ENCODE results near the gene EMILIN2. TPM values are rescaled to one million over a fixed set of nuclear protein-coding genes. Genes with fewer than 3 reads are reported as not detected.
"Not testable (repeated sequence)": the region's sequence is repeated elsewhere in the genome, so short reads cannot be mapped to it uniquely, and the experiment has no call there.

EMILIN2 gene
- total and polyA plus RNA-seq, 2 donors = 15.7 to 17.0 TPM

DNA sequence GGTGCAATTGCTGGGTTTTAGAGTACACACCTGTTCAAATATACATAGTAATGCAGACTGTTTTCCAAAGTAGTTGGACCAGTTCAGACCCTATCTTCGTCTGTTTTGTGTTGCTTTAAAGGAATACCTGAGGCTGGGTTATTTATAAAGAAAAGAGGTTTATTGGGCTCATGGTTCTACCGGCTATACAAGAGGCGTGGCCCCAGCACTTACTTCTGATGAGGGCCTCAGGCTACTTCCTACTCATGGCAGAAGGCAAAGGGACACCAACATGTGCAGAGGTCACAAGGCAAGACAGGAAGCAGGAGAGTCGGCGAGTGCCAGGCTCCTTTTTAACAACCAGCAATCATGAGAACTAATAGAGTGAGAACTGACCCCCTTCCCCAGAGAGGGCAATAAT is 21.9 kb upstream of the EMILIN2 start:
- no peak for DNase-seq (ENCODE audit: extremely low spot score)
- Histone ChIP-seq H3K36me3 (ENCODE audit: insufficient read depth) (no peaks in the 10 kb centered on the region), H3K4me3 (ENCODE audit: low read depth, low read length) (no peak overlapping the region), H3K4me1 (ENCODE audit: insufficient read depth) (no peaks in the 10 kb centered on the region), H3K27ac (ENCODE audit: low read depth) (no peak overlapping the region)
- WGBS = 82% methylated on average over 5 of the region's 5 CpGs

DNA sequence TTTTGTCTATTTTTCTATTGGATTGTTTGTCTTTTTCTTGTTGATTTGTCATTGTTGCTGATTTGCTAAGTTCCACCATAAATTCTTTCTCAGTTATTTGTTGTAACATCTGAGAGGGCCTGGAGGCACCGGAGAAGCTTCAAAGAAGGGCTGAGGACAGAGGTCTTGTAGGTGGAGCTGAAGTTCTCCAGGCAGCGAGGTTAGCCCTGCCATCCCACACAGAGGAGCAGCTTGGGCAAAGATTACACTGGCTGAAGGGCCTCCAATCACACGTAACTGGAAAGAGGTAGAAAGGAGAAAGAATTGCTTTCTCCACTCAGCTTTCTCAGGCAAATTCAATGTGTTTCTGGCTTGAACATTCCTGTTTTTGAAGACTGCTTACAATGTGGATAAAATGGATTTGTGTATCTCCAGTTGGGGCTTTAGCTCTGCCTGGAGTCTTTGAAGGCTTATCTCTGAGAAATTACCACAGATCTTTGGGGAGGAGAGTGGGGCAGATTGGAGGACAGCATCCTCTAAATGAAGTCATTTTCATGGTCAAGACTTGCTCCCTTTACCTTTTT is 21.1 kb upstream of the EMILIN2 start:
- H3K27ac ChIP-seq (ENCODE audit: low read depth) = no peak overlapping the region
- 54% methylated on average over 3 of the region's 3 CpGs for WGBS
- H3K4me3 ChIP-seq (ENCODE audit: low read depth, low read length) = no peak overlapping the region
- DNase-seq (ENCODE audit: extremely low spot score) = no peak
- no peaks in the 10 kb centered on the region for H3K36me3 ChIP-seq (ENCODE audit: insufficient read depth)
- H3K4me1 ChIP-seq (ENCODE audit: insufficient read depth) = no peaks in the 10 kb centered on the region

DNA sequence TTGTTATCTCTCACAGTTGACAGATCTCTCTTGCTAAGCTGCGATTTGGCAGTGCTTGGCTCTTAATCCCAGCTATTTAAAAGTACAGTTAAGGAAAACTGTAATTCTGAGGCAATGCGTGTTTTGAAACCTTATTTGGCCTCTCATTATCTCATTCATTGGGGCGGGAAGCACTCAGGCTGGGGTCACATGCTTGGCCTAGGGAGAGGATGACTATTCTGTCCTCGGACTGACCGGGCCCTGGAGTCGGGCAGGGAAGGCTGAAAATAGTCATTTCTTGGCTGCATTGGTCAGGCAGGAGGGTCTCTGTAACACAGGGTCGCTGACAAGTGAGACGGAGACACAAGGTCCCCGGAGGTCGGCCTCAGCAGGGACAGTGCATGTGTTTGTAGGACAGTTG is 20.2 kb upstream of the EMILIN2 start:
- Histone ChIP-seq H3K36me3 (ENCODE audit: insufficient read depth) (no peaks in the 10 kb centered on the region), H3K4me3 (ENCODE audit: low read depth, low read length) (no peak overlapping the region), H3K4me1 (ENCODE audit: insufficient read depth) (no peaks in the 10 kb centered on the region), H3K27ac (ENCODE audit: low read depth) (no peak overlapping the region)
- no peak for DNase-seq (ENCODE audit: extremely low spot score)
- 19% methylated on average over 10 of the region's 10 CpGs for WGBS

DNA sequence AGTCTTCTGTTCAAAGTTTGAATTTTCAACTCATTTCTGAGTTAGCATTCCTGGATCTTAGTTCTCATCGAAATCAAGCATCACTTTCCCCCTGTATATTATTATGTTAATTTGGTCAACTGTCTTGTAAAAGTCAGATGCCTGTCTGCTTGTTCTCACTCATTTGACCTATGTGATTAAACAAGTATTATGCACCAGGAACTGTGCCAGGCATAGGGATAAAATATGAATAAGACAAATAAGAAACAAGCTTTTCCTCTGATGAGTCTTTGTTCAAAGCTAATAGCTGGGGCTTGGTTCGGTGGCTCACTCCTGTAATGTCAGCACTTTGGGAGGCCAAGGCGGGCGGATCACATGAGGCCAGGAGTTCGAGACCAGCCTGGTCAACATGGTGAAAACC is 19.7 kb upstream of the EMILIN2 start:
- 31% methylated on average over 5 of the region's 5 CpGs for WGBS

DNA sequence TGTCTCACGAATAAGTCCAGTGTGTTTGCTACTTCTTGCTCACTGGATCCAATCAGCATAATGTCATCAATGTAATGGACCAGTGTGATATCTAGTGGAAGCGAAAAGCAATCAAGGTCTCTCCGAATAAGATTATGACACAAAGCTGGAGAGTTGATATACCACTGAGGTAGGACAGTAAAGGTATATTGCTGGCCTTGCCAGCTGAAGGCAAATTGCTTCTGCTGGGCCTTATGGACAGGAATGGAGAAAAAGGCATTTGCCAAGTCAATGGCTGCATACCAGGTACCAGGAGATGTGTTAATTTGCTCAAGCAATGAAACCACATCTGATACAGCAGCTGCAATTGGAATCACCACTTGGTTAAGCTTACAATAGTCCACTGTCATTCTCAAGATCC is 10.7 kb upstream of the EMILIN2 start:
- not testable (repeated sequence) for H3K4me1 ChIP-seq (ENCODE audit: insufficient read depth); H3K36me3 ChIP-seq (ENCODE audit: insufficient read depth); H3K27ac ChIP-seq (ENCODE audit: low read depth); DNase-seq (ENCODE audit: extremely low spot score); H3K4me3 ChIP-seq (ENCODE audit: low read depth, low read length)
- WGBS = 96% methylated on average over 3 of the region's 3 CpGs

More for the DNA sequence above, 19.7 kb upstream of the EMILIN2 start:
- no peak for DNase-seq (ENCODE audit: extremely low spot score)
- Histone ChIP-seq H3K36me3 (ENCODE audit: insufficient read depth) (no peaks in the 10 kb centered on the region), H3K4me3 (ENCODE audit: low read depth, low read length) (no peak overlapping the region), H3K27ac (ENCODE audit: low read depth) (no peak overlapping the region), H3K4me1 (ENCODE audit: insufficient read depth) (no peaks in the 10 kb centered on the region)

DNA sequence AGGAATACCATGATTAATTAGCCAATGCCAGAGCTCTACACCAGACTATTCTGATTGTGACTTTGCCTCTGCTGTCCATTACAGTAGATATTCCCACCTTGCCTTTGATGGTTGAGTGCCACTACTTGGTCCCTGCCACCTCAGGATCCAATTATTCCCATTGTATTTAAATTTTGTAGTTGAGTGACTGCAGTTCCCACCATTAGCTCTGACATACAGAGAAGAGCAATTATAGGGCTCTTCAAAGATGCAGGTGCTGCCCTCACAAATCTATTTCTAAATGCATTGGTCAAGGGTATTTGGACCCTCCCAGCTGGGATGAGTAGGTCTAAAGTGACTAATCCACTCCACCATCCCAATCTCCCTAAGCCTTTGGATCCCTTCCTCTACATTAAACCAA is 9.5 kb upstream of the EMILIN2 start:
- not testable (repeated sequence) for H3K4me1 ChIP-seq (ENCODE audit: insufficient read depth); H3K36me3 ChIP-seq (ENCODE audit: insufficient read depth); DNase-seq (ENCODE audit: extremely low spot score); H3K4me3 ChIP-seq (ENCODE audit: low read depth, low read length); H3K27ac ChIP-seq (ENCODE audit: low read depth)

DNA sequence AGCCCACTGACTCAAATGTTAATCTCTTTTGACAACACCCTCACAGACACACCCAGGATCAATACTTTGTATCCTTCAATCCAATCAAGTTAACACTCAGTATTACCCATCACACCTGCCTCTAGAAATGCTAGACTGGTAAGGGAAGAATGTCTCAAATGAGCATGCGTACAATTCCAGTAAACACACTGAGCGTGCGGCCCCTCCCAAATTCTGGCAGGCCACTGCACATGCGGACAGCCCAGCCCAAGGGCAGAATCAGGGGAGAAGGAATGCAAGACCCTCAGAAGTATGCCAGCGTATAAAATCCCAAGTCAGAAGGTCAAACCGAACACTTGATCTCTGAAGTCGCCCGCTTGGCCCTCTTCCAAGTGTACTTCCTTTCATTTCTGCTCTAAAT is 7.6 kb upstream of the EMILIN2 start:
- DNase-seq (ENCODE audit: extremely low spot score) = no peak
- H3K36me3 ChIP-seq (ENCODE audit: insufficient read depth) = no peaks in the 10 kb centered on the region
- H3K4me1 ChIP-seq (ENCODE audit: insufficient read depth) = no peaks in the 10 kb centered on the region
- 75% methylated on average over 8 of the region's 8 CpGs for WGBS
- no peak overlapping the region for H3K4me3 ChIP-seq (ENCODE audit: low read depth, low read length)
- H3K27ac ChIP-seq (ENCODE audit: low read depth) = no peak overlapping the region

DNA sequence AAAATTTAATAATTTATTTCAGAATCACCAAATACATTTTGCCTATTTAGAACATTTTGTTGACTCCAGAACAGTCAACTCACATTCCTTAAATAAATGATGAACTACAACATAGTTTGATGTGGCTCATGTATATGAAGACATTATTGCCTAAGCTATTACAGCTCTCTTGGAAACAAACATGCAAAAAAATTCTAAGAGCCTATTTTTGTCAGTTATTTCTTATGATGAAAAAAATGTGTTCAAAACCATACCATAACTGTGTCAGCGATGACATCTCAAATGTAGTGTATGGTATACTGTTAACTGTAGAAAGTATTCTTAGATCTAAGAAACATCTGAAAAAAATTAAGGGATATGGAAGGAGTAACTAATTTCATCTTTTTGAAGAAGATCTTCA is 6.3 kb upstream of the EMILIN2 start:
- WGBS = 89% methylated on average over 1 of the region's 1 CpG
- no peak for DNase-seq (ENCODE audit: extremely low spot score)

DNA sequence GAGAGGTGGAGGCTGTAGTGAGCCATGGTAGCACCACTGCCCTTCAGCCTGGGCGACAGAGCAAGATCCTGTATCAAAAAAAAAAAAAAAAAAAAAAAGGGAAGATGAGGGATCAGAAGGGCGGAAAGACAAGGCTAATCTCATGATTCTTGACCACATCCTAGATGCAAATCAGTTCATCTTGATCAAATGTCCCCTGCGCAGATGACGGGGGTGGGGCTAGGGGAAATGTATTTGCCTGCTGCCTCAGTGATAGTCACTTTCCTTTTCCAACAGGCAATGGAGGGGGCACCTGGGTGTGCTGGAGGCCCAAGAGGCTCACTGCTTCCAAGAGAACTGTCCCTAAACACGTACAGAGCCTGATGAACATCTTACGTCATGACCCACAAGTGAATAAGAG is 3.7 kb upstream of the EMILIN2 start:
- Histone ChIP-seq H3K4me1 (ENCODE audit: insufficient read depth) (no peaks in the 10 kb centered on the region), H3K27ac (ENCODE audit: low read depth) (no peak overlapping the region), H3K4me3 (ENCODE audit: low read depth, low read length) (no peak overlapping the region), H3K36me3 (ENCODE audit: insufficient read depth) (no peaks in the 10 kb centered on the region)
- DNase-seq (ENCODE audit: extremely low spot score) = no peak
- 89% methylated on average over 6 of the region's 6 CpGs for WGBS

More for the DNA sequence above, 6.3 kb upstream of the EMILIN2 start:
- Histone ChIP-seq H3K27ac (ENCODE audit: low read depth) (no peak overlapping the region), H3K4me3 (ENCODE audit: low read depth, low read length) (no peak overlapping the region), H3K36me3 (ENCODE audit: insufficient read depth) (no peaks in the 10 kb centered on the region), H3K4me1 (ENCODE audit: insufficient read depth) (no peaks in the 10 kb centered on the region)

DNA sequence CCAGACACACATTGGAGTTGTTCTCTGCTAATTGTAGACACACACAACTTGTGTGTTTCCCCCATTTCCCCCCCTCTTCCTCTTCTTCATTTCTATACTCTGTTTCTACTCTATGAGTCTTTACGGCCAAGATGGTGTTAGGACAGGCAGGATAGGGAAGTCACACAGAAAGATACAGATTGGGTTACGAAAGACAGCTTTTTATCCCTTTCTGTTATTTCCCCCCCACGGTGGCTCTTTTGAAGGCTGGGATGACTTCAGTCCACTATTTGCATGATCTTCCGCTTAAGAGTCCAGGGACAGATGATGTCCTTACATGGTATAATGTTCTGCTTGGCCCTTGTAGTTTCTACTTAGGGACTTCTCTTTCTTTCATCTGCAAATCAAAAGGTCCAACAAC is 1.6 kb upstream of the EMILIN2 start:
- no peak for DNase-seq (ENCODE audit: extremely low spot score)
- WGBS = 86% methylated on average over 4 of the region's 4 CpGs
- Histone ChIP-seq H3K27ac (ENCODE audit: low read depth) (no peak overlapping the region), H3K36me3 (ENCODE audit: insufficient read depth) (no peaks in the 10 kb centered on the region), H3K4me1 (ENCODE audit: insufficient read depth) (no peaks in the 10 kb centered on the region), H3K4me3 (ENCODE audit: low read depth, low read length) (no peak overlapping the region)

DNA sequence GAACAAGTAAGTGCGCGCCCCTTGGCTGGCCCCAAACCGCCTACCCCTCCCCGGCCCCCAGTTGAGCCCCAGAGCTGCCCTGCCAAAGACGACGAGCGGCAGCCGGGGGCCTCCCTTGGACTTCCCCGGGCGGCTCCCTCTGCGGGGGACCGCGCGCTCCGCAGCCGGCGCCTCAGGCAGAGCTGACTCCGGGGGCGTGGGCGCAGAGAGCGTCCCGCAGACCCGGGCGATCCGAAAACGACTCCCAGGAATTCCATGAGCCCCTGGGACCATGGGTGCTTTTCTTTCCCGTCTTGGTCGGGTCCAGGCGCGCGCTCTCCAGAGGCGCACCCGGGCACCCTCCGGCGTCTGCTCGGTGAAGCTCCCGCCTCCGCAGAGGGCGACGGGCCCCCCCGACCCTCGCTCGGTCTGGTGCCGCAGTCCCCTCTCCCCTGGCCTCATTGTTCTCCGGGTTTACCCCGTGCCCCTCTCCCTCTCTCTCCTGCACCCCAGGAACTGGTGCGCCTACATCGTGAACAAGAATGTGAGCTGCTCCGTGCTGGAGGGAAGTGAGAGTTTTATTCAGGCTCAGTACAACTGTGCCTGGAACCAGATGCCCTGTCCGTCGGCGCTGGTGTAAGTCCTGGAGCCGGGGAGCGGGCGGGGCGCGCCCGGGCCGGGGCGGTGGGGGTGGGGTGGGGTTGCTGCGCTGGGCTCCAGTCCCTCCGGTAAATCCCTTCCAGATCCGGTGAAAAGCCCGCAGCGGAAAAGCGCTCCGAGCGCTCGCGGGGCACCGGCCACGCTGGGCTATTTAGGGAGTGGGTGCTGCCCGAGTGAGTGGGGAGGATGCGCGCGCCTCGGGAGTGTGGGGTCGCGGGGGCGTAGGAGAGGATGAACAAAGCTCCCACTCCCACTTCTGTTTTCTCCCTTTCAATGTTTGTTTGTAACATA is 776 bp downstream of the EMILIN2 start:
- no peak overlapping the region for H3K27ac ChIP-seq (ENCODE audit: low read depth)
- no peak for DNase-seq (ENCODE audit: extremely low spot score)
- H3K4me1 ChIP-seq (ENCODE audit: insufficient read depth) = no peaks in the 10 kb centered on the region
- WGBS = under 1% methylated on average over 80 of the region's 80 CpGs
- H3K36me3 ChIP-seq (ENCODE audit: insufficient read depth) = no peaks in the 10 kb centered on the region
- H3K4me3 ChIP-seq (ENCODE audit: low read depth, low read length) = peak overlapping the region; percentile 52

DNA sequence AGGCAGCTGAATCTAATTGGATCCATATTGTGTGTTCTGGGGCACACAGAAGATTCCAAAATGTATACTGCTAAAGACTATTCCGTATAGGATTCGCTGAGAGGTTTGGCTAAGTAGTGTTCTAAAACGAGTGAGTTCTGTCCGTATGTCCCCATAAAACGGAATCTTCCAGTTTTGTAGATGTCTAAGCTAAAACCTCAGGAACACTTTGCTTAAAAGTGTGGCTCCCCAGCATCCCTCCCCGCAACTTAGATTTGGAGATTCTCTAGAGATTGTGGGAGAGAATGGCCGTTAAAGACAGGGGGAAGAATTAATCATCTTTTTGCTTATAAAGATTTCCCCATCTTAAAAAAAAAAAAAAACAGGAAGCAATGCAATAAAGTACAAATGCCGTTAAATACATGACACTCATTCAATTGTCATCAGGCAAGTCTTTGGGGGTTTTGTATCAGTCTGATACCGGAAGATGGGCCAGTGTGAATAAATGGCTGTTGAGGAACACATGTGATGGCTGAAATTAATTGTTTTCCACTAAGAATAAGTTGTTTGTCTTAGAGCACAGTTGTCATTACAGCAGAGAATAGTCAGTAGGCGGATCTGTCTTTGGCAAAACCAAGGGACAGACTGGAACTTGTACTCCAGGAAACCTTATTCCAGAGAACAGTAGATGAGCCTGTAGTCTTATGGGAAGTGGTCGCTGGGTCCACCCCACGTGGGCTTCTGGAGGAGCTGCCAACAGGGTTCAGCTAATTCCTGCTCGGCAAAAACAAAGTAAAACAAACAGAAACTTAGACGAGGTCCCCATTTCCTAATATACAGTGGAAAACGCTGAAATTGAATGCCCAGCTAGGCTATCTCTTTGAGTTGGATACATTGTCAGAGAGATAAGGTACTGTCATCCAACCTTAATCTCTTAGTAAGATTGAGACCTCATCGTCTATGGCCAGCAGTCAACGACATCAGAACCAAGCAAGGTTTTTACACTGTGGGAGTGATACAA is 1.7 kb downstream of the EMILIN2 start:
- 35% methylated on average over 17 of the region's 17 CpGs for WGBS
- no peaks in the 10 kb centered on the region for H3K4me1 ChIP-seq (ENCODE audit: insufficient read depth)
- H3K27ac ChIP-seq (ENCODE audit: low read depth) = no peak overlapping the region
- H3K36me3 ChIP-seq (ENCODE audit: insufficient read depth) = no peaks in the 10 kb centered on the region
- peak overlapping the region; percentile 52 for H3K4me3 ChIP-seq (ENCODE audit: low read depth, low read length)
- DNase-seq (ENCODE audit: extremely low spot score) = no peak

DNA sequence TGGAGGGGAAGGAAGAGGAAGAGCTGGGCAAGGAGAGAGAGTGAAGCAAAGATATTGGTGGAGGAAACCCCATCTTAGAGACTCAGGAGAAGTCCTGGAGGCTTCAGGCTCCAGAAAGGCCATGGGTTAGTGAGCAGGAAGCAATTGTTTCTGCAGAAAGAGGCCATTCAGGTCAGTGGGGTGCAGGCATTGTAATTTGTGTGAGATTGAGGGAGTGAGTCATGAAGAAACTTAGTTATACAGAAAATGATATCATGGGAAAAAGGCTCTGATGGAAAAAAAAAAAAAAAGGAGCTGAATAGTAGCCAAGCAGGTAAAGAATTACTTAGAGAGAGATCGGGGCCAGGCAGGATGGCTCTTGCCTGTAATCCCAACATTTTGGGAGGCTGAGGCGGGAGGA is 4.0 kb downstream of the EMILIN2 start:
- WGBS = 95% methylated on average over 2 of the region's 2 CpGs
- no peak overlapping the region for H3K27ac ChIP-seq (ENCODE audit: low read depth)
- H3K4me3 ChIP-seq (ENCODE audit: low read depth, low read length) = no peak overlapping the region
- DNase-seq (ENCODE audit: extremely low spot score) = no peak
- H3K36me3 ChIP-seq (ENCODE audit: insufficient read depth) = no peaks in the 10 kb centered on the region
- no peaks in the 10 kb centered on the region for H3K4me1 ChIP-seq (ENCODE audit: insufficient read depth)

Data from urinary bladder (tissue), 4 donors.